Right lobe of liver (tissue), 4 donors: ENCODE data around the gene IARS2.
"Not testable (repeated sequence)": the region's sequence is repeated elsewhere in the genome, so short reads cannot be mapped to it uniquely, and the experiment has no call there.

Source experiments
- POLR2A ChIP-seq: fragments of 450-650 bp; IDR thresholded peaks from one replicate; pipeline ENCODE4 v1.6.1; 2017; ENCODE audit warnings: antibody characterized with exemption, mild to moderate bottlenecking
- TF ChIP-seq, protein P1 (sequence below), 4 donors: fragments of 200-600 bp in 3 of 4; fragments of 450-650 bp in 1 of 4; IDR thresholded peaks; one replicate each; pipeline versions ENCODE4 v1.5.1 to v1.8.0; 2016 to 2022; ENCODE audit warnings: antibody characterized with exemption in 4 of 4, mild to moderate bottlenecking in 2 of 4
- donor health status: DM: no; HTN: no; CAD: no.
- donor health status: DM: no; HTN: no; CAD: no.
- donor health status: DM: no; HTN: yes; CAD: no.

- TF ChIP-seq, protein P1, sequence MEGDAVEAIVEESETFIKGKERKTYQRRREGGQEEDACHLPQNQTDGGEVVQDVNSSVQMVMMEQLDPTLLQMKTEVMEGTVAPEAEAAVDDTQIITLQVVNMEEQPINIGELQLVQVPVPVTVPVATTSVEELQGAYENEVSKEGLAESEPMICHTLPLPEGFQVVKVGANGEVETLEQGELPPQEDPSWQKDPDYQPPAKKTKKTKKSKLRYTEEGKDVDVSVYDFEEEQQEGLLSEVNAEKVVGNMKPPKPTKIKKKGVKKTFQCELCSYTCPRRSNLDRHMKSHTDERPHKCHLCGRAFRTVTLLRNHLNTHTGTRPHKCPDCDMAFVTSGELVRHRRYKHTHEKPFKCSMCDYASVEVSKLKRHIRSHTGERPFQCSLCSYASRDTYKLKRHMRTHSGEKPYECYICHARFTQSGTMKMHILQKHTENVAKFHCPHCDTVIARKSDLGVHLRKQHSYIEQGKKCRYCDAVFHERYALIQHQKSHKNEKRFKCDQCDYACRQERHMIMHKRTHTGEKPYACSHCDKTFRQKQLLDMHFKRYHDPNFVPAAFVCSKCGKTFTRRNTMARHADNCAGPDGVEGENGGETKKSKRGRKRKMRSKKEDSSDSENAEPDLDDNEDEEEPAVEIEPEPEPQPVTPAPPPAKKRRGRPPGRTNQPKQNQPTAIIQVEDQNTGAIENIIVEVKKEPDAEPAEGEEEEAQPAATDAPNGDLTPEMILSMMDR (IDR thresholded peaks at IDR 0.05), result not testable (repeated sequence)
- not testable (repeated sequence) for TF ChIP-seq POLR2A
These were observed 76.0 kb downstream of the IARS2 start for GRCh38 chr1:220169887-220170286.
